HG03354 (cell line): ENCODE measurements around the gene STN1.

Source experiments
- ATAC-seq: cut with Tn5 transposase; IDR thresholded peaks from one replicate; pipeline ENCODE4 v1.9.1; 2021; ENCODE audit warnings: mild to moderate bottlenecking; ENCODE audit not compliant: unreplicated experiment, poor library complexity, severe bottlenecking

Gene STN1

GRCh38 chr10:103897241-103897774, 20.7 kb downstream of the STN1 start:
- no peak for ATAC-seq

DNA sequence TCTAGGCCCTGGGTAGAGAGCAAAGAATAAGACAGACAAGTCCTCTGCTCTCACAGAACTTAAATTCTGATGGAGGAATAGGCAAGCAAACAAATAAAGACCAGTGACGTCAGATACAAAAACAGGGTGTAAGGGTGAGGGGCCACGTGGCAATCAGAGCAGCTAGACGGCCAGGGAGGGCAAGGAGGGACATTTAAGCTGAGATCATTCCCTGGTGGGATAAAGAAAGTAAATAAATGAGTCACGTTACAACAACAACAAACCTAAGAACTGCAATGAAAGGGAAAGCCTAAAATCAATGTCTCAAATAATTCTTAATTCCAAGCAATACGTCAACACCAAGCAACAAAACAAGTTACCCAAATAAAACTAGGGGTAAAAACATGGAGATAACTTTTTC, 21.8 kb downstream of the STN1 start:
- ATAC-seq: no peak

- ATAC-seq: no peak
These were observed 22.4 kb downstream of the STN1 start for GRCh38 chr10:103895411-103896186.

DNA sequence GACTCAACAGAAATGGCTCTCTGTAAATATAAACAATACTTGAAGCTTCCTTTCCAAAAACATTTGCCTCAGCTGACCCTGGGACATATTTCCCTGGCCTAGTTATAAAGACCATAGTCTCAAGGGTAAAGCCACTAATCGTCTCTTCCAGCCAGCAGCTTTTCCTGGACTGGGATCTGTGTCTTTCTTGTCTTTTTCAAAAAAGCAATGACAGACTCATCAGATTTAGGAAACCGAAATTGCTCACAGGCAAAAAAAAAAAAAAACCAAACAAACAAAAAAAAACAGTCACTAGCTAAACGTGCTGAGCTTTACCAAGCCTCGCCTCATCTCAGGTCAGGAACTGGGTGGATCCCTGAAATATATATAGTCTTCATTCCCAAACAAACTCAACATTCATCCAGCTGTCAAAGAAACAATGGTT, 23.5 kb downstream of the STN1 start:
- no peak for ATAC-seq

DNA sequence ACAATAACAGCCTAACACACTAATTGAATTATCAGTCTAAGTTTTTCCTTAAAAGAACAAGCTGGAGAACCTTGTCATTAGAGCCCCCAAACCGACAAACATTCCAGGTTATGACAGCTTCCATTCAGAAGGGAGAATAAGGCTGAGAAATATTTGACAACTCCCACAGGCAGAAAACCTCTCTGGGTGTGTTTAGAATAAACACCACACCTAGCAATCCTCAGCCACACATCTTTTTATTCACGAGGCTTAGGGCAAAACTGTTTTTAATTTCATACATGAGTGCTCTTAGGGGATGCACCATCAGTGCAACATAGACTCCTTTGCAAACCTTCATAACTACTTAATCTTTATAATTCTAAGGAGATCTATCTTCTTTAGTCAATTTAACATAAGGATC, 24.2 kb downstream of the STN1 start:
- ATAC-seq: no peak

DNA sequence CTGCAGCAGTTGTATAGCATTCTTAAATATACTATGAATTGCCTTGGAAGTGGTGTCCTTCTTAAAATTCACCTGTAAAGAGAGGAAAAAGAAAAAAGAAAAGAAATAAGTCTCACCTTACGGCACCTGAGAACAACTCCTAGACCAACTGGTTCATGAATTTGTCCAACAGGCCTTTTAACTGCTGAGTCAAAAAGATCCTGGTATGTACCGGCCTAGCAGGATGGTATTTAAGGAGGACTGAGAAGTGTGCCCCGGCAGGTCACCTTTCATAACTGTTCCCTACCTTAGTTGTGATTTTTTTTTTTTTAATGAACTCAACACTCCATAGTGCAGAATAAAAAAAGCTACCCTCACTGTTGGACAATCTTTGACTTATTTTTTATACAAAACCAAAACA, 25.8 kb downstream of the STN1 start:
- ATAC-seq: no peak

- no peak for ATAC-seq
These were observed 27.3 kb downstream of the STN1 start for GRCh38 chr10:103890688-103891087.

DNA sequence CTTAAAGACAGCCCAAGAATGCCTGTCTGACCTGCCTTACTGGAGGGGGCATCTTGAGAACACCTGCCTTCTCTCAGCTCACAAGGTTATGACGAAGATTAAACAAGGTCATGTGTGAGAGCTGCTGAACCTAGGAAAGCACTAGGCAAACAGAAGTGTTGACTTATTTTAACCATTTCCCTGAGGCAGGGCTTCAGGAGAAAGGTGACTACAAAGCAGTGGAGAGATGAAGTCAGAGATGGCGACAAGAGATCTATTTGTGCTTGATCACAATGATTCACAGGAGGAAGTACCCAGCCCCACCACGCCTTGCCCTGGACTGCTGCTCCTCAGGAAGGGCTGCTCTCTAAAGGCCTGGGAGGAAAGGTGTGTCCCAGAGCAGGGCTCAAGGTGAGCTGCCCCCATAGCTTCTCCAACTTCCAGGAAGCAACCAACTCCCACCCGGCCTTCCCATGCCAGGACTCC, 27.8 kb downstream of the STN1 start:
- no peak for ATAC-seq

- no peak for ATAC-seq
These were observed 28.8 kb downstream of the STN1 start for GRCh38 chr10:103889121-103889720.

DNA sequence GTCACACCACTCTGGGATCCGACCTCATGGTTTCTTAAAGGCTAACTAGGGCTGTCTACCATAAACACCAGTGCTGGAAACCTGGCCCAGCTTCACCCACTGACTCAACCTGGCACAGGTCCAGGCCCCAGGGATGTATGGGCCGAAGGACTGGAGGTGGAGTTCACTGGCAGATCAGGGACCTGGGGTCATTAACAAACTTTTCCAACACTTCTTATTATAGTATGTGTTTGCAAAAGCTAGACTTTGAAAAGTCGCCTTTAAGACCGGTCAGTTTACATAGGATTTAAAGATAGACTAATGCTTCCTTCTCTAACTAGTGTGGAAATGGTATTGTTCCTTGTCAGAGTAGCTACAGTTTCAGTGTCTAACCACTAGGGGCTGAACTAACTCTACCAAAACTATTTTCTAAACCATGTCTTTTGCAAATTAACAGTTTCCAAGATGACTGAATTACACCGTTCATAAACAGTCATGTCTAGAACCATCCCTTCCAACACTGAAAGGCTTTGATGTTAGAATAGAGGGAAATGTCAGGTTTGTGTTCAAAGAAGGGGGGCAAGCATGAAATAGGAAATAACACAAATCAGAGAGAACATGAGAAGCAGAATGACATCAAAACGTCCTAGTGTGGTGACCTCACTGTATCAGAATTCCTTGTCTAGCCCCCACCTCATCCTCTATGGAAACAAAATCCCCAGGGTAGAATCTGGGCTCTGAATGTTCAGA, 29.7 kb downstream of the STN1 start:
- peak; percentile 78 for ATAC-seq

GRCh38 chr10:103885617-103886016, 32.4 kb downstream of the STN1 start:
- ATAC-seq: no peak

GRCh38 chr10:103884681-103885139, 33.3 kb downstream of the STN1 start:
- no peak for ATAC-seq

- ATAC-seq: no peak
These were observed 35.5 kb downstream of the STN1 start for GRCh38 chr10:103882285-103883007.

GRCh38 chr10:103881416-103882284, 36.3 kb downstream of the STN1 start:
- no peak for ATAC-seq

DNA sequence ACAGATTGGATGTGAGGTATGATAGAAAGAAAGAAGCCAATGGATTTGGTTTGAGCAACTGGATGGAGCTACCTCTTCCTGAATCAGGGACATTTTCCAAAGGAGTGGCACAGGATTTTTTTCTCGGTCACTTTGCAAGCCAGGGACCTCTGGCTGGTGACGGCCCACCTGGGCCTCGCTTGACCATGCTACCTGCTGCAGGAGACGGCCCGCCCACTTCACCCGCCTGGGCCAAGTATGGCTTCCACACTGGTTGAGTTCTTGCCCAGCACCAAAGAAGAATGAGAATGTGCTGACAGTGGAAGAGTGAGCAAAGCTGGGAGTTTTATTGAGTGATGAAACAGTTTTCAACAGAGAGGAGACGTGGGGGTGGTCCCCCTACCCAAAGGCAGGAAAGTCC, 38.2 kb downstream of the STN1 start:
- no peak for ATAC-seq

GRCh38 chr10:103879409-103879808, 38.6 kb downstream of the STN1 start:
- no peak for ATAC-seq

- ATAC-seq: no peak
These were observed 40.1 kb downstream of the STN1 start for GRCh38 chr10:103877861-103878260.

DNA sequence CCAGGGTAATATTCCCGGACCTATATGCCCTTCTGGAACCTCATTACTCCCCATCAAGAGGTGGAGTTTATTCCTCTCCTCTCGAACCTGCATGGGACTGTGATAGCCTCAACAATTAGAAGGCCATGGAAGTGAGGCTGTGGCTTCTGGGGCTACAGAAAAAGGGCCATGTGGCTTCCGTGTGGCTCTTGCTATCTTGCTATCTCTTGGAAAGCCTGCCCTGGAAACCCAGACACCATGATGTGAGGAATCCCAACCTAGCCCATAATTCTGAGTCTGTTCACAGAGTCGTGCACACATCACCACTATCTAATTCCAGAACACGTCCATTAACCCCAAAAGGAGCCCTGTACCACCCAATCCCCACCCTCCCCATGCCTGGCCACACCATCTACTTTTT, 41.8 kb downstream of the STN1 start:
- ATAC-seq: no peak

GRCh38 chr10:103874730-103875129, 43.3 kb downstream of the STN1 start:
- ATAC-seq: no peak
